Ovary (tissue), 3 donors: ENCODE measurements around the gene ARHGEF4.

ENCODE experiments used
- CTCF ChIP-seq, 3 donors: fragments of 450-650 bp in 2 of 3; fragments of 200-600 bp in 1 of 3; IDR thresholded peaks; one replicate each; pipeline versions ENCODE4 v1.5.1 to v1.8.0; 2016 to 2022; ENCODE audit warnings: antibody characterized with exemption in 3 of 3, mild to moderate bottlenecking in 1 of 3
- EP300 ChIP-seq: sonication (generic); formaldehyde crosslinking; IDR thresholded peaks from one replicate; pipeline ENCODE4 v1.6.1; 2017; ENCODE audit warnings: antibody characterized with exemption
- POLR2A ChIP-seq: fragments of 450-650 bp; IDR thresholded peaks from one replicate; pipeline ENCODE4 v1.6.1; 2017; ENCODE audit warnings: antibody characterized with exemption, mild to moderate bottlenecking, moderate library complexity
- donor health status: DM: no; HTN: no; CAD: no.

DNA sequence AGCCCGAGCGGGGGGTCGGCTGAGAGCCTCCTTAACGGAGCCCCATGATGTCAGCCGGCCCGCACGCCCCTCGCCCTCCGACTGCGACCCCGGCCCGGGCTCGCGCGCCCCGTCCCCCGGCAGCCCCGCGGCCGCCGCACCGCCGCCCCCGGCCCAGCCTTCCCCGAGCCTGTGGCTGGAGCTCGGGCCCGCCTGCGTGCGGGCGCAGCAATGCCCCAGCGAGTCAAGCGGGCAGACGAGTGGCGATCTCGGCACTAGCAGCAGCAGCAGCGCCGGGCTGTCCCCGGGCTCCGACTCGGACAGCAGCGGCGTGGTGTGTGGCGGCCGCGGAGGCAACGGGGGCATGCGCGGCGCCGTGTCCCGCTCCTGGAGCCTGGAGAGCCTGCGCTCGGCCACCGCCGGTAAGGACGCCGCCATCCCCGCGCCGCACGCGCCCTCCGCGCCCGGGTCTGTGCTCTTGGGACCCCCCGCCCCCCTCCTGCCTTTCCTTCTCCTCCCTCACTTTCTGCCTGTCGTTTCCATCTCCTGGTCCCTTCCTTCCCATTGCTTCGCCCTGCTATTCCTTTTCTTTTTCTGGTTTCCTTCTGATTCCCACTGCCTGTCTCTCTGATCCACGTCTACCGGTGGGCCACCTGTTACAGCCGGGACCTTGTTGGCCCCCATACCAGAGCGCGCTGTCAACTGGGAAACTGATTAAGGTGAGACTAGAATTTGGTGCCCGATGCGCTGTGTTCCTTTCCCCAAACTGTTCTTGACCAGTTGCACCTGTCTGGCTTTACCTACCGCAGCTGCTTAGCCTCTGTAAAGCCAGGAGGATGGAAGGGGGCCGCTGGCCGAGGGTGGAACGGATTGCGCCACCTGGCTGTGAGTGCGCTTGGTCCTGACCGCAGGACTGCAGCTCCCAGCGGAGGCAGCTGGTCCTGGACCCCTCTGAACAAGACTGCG, 127.4 kb downstream of the ARHGEF4 start:
- no peak for TF ChIP-seq CTCF (IDR thresholded peaks at IDR 0.05)
- no peak for TF ChIP-seq EP300
- TF ChIP-seq POLR2A, result no peak
